GM18858 (cell line): ENCODE results near the gene CLDN7.

Experiments used
- ATAC-seq: cut with Tn5 transposase; IDR thresholded peaks from one replicate; pipeline ENCODE4 v1.9.1; 2021; ENCODE audit not compliant: unreplicated experiment

The CLDN7 gene

DNA sequence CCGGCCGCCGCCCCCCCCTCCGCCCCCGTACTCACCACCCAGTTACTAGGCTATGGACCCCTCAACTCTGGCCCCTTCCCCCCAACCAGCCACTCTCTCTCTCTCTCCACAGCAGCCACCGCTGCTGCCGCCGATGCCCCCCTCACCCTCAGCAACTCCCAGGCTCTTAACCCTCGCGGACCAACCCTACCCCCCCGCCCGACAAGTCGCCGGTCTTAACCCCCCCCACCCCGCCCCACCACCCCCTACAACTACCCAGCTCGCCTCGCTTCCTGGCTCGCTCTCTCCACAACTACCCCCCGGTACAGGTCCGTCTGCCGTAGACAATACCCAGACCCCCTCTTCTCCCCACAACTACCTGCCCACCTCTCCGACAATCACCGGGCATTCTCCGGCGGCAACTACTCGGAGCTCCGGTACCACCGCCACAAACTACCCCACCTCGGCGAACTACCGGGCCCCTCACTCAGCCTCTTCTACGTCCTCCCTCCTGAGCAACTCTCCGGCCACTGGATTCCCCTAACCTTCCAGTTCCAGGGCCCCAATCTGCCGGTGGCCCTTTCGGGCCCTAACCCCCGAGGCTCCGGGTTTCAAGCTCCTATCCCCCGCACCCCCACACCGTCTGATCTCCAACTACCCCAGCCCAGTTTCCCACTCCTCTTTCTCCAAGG is 23.7 kb downstream of the CLDN7 start:
- ATAC-seq: no peak

DNA sequence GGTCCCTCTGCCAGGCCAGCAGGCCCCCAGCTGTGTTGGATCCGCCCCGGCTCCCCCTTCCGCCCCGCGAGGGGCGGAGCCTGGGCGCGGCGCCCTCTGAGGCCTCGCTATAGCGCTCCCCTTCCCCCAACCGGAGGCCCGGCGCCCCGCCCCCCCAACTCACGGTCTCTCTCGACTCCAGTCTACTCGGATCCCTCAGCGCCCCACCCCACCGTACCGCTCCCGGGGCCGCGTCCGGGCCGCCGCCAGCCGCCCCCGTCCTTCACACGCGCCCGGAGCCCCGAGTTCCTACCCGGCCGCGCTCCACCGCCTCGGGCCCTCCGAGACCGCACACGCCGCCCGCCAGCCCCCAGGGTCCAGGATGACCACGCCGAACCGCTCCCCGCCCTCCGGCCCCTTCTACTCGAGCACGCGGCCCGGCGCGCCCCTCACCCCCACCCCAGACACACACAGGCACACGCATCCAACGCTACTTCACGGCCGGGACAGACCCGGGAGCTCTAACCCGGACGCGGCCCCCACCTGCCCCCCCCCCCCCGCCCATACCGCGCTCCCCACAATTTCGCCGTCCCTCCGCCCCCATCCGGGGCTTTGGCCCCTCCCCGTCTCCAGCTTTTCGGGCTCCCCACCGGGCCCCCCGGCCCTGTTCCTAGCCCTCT is 24.4 kb downstream of the CLDN7 start:
- no peak for ATAC-seq

DNA sequence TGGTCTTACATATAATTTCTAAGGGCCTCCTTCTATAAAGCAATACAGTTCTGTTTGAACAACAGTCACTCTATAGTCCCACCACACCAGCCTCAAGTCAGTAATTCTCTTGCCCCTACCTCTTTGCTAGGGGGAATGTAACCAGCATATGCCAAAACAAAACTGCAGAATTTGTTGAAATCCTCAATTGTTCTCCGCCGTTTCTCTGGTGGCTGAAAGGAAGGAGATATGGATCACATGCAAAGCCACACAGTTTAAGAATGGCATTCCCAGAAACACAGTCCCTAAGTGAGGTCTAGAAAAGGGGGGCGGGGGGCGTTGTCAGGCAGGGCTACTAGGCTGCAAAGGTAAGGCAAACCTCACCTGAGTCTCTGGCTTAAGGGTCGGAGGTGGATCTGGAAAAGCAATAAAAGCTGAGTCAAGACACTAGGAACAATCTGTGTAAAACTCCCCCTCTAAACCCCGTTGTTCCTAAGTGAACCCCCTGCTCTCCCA is 25.0 kb downstream of the CLDN7 start:
- no peak for ATAC-seq

DNA sequence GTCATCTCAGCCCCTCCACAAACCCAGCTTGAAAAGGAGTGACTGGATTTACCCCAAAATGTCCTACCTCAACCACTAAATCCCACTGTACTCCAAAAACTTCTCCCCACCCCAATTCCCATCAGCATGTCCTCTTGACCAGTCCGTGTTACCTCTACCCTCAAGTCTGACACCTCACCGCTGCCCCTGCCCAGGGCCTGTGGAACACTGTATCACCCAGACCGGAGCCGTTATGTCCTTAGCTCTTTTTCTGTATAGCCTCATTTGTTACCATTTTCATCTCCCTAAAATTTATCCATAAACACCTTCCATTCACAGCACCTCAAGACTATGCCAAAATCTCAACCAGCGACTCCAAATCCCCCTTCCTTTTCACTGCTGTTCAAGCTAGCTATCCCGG is 25.5 kb downstream of the CLDN7 start:
- no peak for ATAC-seq

DNA sequence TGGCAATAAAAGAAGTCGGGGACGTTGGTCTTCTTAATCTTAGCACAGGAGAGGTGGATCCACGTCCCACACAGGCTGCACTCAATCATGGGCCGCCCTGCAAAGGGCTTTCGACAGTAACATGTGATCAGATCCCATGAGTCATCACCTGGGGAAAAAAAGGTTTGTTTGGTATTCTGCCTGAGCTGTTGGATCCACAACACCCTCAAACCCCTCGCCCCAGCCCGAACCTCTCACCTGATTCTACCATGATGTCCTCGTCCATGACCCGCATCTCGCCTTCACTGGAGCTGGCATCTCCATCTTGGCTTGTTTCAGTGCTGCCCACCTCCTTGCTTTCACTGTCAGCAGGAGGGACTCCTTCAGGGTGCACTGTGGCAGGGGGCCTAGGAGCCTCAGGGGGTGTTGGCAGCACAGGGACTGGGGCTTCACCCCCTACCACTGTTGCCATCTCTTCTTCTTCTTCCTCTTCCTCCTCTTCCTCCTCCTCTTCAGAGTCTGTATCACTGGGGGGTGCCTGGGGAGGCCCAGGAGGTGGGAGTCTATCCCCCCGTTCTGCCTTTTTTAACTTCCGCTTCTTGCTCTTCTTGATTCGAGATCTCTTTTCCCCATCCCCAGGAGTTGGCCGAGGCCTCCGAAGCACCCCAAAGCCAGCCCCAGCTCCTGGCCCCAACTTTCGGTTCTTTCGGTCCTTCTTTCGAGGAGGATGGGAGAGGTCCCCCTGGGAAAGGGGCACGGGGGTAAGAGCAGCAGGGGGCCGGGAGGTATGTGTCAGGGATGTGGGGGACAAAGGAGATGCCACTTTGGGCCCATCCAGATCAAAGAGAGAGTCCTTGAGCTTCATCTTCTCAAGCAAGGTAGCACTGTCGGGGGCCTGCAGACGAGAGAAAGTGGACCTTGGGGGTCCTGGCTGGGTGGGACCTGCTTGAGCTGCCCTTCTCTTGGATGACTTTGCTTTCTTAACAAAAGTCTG is 26.3 kb downstream of the CLDN7 start:
- ATAC-seq: no peak

DNA sequence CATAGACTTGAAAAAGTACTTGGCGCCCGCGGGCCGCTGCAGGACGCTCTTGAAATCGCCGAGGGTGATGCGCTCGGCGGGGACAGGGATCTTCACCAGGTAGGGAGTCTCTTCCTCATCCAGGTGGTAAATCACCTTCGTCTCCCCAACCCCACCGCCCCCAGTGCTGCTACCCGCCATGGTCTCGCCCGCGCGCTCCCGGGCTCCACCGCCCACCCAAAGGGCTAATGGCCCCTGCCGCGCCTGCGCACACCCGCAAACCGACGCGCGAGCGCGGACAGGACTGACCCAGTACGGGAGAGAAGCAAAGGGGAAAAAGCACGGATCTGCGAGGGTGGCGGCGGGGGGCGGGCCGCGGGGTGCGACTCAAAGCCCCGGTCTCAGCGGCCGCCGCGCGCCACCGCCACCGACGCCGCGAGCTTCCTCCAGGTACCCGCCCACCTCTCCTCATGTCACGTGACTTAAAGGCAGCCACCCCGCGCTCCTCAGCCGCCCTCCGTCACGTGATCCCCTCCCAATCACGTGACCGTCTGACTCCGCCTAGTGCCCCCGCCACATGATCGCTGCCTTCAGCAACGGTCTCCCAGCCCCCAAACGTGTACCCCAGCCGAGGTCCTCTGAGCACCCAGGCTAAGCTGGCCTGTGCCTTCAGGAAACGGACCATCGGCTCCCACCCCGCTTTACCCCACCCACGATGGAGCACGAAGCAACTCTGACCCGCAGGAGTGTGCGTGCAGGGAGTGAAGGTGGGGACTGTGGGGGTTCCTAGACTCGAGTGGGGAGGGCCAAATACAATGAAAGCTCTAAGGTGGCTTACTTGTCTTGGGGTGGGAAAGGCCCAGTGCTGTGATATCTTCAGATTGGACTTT is 28.0 kb downstream of the CLDN7 start, which contains the start of gene DVL2:
Gene DVL2 (minus strand): TSS at position 435 of the 869 bp plus-strand sequence. CDS start 255 bp downstream, at position 180.
- peak; percentile 39 for ATAC-seq

DNA sequence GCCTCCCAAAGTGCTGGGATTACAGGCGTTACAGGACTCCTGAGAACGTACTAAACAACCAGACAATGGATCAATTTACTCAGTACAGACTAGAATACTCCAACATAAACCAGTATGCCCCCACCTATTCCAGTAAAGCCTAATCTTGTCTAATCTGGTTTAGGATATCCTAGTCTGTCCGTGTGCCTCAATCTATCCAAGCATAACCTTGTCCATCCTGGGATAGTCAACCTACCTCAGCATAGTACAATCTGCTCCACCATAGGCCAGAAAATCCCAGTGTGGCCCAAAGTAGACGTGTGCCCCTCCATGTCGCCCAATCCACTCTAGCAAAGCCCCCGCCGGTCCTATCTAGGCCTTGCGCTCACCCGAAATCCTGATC is 28.6 kb downstream of the CLDN7 start:
- no peak for ATAC-seq

DNA sequence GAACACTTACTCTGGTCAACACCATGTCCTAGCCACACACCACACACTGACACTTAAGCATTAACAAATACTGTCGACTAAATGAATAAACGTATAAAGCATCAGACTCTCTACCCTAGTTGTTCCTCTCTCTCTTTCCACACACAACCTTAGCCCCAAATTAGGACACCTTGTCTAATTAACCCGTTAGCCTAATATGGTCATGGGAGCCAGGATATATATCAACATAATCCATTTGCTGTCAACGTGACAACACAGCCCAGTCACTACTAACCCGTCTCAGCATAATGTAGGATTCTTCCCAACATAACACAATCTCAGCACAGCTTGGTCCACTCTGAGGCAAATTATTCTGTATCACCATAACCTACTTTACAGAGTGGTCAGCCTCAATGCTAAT is 30.2 kb downstream of the CLDN7 start:
- no peak for ATAC-seq

DNA sequence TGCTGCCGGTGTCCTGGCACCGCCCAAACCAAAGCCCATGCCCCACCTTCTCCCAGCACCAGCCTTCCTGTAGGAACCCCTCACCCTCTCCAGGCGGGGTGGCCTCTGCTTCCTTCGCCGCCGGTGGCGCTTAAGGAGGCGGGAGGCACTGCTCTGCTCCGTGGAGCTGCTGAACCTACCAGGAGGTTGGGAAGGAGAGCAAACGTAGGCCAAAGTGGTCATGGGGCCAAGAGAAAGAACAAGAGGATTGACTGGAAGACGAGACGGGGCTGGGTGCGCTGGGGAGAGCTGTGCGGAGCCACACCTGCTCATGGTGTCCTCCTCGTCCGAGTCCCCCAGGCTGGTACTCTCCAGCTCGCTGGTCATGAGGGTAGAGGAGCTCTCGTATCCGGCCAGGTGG is 32.8 kb downstream of the CLDN7 start:
- no peak for ATAC-seq

DNA sequence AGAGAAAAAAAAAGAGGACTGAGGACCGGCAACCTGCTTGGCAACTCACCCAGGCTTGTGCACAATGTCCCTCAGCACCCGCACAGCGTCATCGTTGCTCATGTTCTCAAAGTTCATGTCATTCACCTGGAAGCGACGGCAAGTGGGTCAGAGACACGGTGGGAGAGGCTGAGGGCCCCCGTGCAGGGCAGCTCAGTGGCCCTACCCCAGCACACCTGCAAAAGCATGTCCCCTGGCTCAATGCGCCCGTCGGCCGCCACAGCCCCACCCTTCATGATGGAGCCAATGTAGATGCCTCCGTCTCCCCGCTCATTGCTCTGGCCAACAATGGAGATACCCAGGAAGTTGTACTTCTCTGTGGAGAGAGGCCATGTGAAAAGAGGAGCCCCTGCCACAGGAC is 33.4 kb downstream of the CLDN7 start:
- ATAC-seq: no peak

DNA sequence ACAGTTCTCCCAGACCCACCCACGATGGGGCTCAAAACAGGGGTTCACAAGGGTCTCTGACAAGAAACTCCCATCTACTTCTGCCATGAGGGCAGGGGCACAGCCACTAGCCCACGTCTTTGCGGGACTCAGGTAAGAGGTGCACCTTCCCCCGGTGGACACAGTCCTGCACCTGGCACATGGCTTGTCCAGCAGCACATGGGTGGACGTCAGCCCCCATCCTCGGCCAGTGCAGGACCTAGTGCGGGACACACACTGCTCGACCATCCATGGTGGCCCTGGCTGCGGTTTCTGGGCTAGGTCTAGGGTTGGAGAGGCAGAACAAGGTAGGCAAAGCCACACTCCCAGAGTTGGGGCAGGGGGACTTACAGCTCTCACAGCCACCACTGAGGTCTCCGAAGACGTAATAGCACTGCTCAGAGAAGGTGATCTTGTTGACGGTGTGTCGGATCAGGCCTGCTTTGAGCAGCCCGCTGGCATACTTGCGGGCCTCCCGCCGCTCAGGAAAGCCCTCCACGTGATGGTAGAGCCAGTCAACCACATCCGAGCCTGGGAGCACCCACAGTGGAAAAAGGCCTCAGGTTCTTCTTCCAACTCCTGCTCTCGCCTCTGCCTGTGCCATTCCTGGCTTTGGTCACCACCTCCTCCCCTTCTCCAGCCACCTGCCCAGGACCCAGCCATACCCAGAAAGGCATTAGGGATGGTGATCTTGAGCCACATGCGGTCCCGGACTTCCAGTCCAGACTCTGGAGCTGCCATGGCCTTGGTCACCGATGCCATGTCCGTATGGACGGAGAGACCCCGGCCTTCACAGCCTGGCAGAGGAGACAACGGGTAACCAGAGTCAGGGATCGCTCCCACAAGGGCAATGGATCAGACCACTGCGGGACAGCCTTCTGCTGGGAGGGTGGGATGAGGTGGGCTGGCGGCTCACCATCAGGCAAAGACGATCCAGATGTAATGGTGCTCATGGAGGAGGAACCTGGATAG is 35.3 kb downstream of the CLDN7 start:
- ATAC-seq: no peak

DNA sequence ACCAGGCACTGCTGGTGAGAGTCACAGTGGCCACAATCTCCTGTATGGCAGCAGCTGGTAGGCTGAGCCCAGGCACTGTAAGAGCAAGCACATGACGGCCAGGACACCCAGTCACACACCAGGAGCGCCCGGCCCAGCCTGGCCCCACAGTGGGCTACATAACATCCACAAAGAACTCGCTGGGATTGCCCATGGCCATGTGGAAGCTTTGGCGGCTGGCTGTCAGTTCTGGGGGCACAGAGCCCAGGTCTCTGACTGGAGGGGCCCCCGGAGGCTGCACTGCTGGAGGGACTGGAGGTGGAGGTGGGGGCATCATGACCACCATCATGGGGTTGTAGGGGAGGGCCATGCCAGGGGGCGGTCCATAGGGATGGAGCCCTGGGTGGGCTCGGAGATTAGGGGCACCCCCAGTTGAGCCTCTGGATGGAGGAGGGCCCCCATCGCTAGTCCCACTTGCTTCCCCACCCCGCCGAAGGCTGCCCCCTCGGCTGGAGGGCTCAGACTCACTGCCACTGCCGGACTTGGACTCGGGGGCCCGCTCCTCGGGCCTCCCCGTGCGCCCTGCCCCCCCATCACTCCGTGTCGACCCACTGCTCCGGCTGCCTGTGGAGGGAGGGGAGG is 36.5 kb downstream of the CLDN7 start:
- ATAC-seq: no peak

DNA sequence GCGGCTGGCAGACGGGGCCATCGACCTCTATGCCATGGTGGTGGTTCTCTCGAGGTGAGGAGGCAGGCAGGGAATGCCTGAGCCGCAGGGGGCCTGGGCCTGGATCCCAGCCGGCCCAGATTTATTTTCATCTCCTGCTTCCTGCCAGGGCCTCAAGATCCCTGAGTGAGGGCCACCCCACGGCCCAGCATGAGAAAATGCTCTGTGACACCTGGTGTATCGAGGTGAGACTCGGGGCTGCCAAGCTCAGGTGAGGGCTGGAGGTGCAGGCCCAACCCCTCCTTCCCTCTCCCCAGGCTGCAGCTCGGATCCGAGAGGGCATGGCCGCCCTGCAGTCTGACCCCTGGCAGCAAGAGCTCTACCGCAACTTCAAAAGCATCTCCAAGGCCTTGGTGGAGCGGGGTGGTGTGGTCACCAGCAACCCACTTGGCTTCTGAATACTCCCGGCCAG is 37.6 kb downstream of the CLDN7 start:
- ATAC-seq: no peak

DNA sequence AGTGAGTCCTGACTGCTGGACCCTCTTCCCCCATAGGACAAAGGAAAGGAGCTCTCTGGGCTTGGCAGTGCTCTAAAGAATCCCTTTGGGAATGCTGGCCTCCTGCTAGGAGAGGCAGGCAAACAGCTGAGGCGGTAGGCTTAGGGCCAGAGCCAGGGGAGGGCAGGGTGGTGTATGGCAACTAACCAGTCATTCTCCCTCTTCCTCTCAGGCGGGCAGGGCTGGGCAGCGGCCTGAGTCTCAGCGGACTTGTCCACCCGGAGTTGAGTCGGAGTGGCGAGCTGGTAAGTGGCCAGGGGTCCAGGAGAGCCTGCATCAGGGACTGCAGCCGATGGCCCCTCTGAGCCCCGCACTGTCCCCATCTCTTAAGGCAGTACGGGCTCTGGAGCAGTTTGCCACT is 38.2 kb downstream of the CLDN7 start:
- no peak for ATAC-seq

DNA sequence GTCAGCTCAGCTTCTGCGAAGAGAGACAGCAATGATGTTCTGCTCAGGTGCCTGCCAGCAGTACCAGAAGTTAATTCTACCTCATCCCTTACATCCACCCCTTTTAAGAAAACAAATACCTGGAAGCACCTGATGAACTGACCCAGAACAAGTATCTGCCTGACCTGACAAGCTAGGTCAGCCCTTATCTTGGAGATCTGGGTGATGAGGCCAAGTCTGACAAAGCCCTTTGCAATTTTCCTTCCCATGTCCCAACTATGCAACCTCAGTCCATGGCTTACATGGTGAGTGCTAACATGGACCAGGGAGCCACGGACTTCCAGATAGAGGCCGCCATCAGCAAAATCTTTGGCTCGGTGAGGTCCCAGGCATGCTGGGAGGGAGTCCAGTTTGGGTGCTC is 38.9 kb downstream of the CLDN7 start:
- no peak for ATAC-seq

DNA sequence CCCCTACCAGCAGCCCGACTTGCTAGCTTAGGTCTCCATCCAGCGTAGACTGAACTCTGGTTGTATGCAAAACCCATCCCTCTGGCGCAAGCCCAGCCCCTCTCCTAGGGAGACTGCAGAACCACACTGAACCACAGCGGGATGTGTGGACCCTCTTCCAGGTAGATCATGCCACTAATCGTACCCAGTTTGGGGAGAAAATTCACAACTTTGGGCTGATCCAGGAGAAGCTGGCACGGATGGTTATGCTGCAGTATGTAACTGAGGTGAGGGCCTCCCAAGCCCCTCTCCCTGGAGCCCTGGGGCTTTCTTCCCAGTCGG is 39.3 kb downstream of the CLDN7 start:
- no peak for ATAC-seq

DNA sequence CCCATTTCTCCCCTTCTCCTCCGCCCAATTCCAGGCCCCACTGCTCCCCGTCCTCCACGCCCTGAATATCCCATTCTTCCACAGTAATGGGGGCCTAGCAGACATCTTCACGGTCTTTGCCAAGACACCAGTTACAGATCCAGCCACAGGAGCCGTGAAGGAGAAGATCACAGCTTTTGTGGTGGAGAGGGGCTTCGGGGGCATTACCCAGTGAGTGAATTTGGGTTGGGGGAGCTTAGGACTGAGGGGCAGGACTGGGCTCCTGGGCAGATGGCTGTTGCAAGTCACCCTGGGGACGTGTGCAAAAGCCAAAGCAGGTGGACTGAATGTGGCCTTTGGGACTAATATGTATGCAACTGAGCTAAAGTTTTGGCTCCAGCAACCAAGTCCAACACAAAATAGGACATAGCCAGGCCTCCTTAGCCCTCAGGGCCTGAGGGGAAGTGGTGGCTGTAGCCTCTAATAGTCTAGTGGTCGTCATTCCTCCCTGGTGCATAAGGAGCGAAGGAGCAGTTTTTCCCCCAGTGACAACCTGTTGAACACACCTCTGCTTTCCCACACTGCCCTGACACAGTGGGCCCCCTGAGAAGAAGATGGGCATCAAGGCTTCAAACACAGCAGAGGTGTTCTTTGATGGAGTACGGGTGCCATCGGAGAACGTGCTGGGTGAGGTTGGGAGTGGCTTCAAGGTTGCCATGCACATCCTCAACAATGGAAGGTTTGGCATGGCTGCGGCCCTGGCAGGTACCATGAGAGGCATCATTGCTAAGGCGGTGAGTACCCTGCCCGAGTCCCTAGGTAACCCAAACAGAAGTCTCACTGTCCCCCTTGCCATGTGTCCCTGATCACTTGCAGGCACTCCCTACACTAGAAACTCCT is 39.9 kb downstream of the CLDN7 start:
- no peak for ATAC-seq
